NCI-H510A (cell line): ENCODE data around the gene ZNF587.
"Not testable (repeated sequence)": the region's sequence is repeated elsewhere in the genome, so short reads cannot be mapped to it uniquely, and the experiment has no call there.

Experiments used
- DNase-seq: peaks from one replicate; lab custom pipeline; 2025; lab: John Stamatoyannopoulos, UW

ZNF587 gene

GRCh38 chr19:57849666-57850473 lies at the start of gene ZNF587:
Gene ZNF587, plus strand, starts transcription at chr19:57849859. Its CDS starts 180 bp downstream, at chr19:57850039.
- peak; percentile 10 for DNase-seq

- DNase-seq, result no peak
Measured at GRCh38 chr19:57800696-57801095, 49.0 kb upstream of the ZNF587 start.

- no peak for DNase-seq
Measured at GRCh38 chr19:57802269-57802668, 47.4 kb upstream of the ZNF587 start.

GRCh38 chr19:57803265-57803593 lies 46.4 kb upstream of the ZNF587 start:
- DNase-seq, result no peak

- DNase-seq, result no peak
Measured at GRCh38 chr19:57803594-57804325, 45.9 kb upstream of the ZNF587 start.

GRCh38 chr19:57807541-57807940 lies 42.1 kb upstream of the ZNF587 start:
- no peak for DNase-seq

GRCh38 chr19:57810410-57811295 lies 39.0 kb upstream of the ZNF587 start:
- DNase-seq, result not testable (repeated sequence)

- no peak for DNase-seq
Measured at GRCh38 chr19:57812226-57812625, 37.4 kb upstream of the ZNF587 start.

GRCh38 chr19:57812975-57813820 lies 36.5 kb upstream of the ZNF587 start:
- not testable (repeated sequence) for DNase-seq

- no peak for DNase-seq
Measured at GRCh38 chr19:57813919-57814504, 35.6 kb upstream of the ZNF587 start.

GRCh38 chr19:57814505-57815246 lies 35.0 kb upstream of the ZNF587 start, which contains the start of gene ZNF552:
Gene ZNF552, minus strand, starts transcription at chr19:57814913. Its CDS starts 170 bp downstream, at chr19:57814743.
- DNase-seq, result peak; percentile 86

GRCh38 chr19:57815247-57816075 lies 34.2 kb upstream of the ZNF587 start:
- DNase-seq, result no peak

- no peak for DNase-seq
Measured at GRCh38 chr19:57816652-57817051, 33.0 kb upstream of the ZNF587 start.

GRCh38 chr19:57817976-57818375 lies 31.7 kb upstream of the ZNF587 start:
- no peak for DNase-seq

- DNase-seq, result no peak
Measured at GRCh38 chr19:57818378-57818777, 31.3 kb upstream of the ZNF587 start.

- peak; percentile 69 for DNase-seq
Measured at GRCh38 chr19:57819475-57820148, 30.0 kb upstream of the ZNF587 start.

GRCh38 chr19:57820599-57820998 lies 29.1 kb upstream of the ZNF587 start:
- DNase-seq, result no peak

GRCh38 chr19:57821095-57821494 lies 28.6 kb upstream of the ZNF587 start:
- DNase-seq, result not testable (repeated sequence)

- DNase-seq, result not testable (repeated sequence)
Measured at GRCh38 chr19:57821501-57821900, 28.2 kb upstream of the ZNF587 start.
